GM21786 (cell line): ENCODE measurements around the gene TET1.
"Not testable (repeated sequence)": the region's sequence is repeated elsewhere in the genome, so short reads cannot be mapped to it uniquely, and the experiment has no call there.

Source experiments
- ATAC-seq: cut with Tn5 transposase; IDR thresholded peaks from one replicate; pipeline ENCODE4 v1.9.1; 2021; ENCODE audit not compliant: unreplicated experiment

TET1 gene

DNA sequence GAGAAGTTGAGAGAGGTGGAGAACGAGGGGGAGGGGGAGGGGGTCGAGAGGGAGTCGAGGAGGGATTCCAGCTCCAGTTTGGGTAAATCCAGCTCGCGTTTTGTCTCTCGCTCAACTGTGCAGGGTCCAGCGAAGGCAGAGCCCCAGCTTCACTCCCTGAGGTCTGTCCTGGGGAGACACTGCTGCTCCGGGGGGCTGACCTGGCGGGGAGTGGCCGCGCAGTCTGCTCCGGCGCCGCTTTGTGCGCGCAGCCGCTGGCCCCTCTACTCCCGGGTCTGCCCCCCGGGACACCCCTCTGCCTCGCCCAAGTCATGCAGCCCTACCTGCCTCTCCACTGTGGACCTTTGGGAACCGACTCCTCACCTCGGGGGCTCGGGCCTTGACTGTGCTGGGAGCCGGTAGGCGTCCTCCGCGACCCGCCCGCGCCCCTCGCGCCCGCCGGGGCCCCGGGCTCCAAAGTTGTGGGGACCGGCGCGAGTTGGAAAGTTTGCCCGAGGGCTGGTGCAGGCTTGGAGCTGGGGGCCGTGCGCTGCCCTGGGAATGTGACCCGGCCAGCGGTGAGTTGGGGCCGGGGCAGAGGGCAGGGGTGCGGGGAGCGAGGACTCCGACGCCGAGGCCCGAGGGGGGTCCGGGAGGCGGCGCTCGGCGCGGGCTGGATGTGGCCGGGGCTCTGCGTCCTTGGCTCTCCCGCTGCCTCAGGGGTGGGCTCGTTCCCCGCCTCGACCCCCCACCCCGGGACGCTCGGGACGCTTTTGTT is at the start of gene TET1:
Gene TET1, plus strand, starts transcription at position 152 of the 757 bp plus-strand sequence. CDS start 12,002 bp downstream, outside the sequence.
- no peak for ATAC-seq

DNA sequence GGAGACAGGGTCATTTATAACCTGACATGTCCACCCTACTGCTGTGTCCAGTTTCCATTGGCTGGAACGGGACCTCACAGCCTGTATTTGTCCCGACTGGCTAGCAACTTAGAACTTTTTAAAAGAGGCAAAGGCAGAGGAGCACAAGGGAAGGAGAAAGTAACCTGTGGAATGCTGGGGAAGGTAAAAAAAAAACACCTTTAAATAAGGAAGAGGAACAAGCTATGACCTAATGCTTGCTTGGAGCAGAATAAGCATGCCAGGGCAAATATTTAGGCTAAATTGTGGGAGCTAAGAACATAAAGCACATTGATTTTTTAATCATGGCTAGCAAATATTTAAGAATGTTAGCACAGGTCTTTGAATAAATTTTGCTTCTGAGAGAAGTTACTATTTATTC is 43.9 kb upstream of the TET1 start:
- ATAC-seq = not testable (repeated sequence)

GRCh38 chr10:68516766-68517165 is 43.4 kb upstream of the TET1 start:
- ATAC-seq = no peak

DNA sequence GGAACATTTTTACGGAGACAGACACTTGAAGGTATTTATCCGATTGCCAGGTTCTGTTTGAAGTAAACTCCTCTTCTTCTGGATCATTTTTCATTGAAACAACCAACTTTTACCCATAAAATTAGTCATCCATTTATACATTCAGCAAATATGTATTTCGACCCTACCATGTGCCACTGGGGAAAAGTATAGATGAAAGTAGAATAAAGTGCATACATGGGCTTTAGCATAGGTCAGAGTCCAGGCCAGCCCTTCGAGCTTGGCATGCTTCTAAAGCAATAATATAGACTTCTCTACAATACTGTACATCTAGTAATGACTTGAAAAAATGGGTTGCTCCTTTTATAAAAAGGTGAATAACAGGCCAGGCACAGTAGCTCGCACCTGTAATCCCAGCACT is 42.9 kb upstream of the TET1 start:
- ATAC-seq = no peak

DNA sequence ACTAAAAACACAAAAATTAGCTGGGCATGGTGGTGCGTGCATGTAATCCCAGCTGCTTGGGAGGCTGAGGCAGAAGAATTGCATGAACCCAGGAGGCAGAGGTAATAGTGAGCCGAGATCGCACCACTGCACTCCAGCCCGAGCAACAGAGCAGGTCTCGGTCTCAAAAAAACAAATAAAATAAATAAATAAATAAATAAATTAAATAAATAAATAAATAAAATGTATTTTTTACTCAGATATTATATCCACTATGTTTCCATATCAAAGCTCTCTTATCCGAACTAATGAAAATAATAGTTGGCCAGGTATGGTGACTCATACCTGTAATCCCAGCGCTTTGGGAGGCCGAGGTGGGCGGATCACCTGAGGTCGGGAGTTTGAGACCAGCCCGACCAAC is 41.5 kb upstream of the TET1 start:
- ATAC-seq = not testable (repeated sequence)

GRCh38 chr10:68525490-68526038 is 34.6 kb upstream of the TET1 start:
- not testable (repeated sequence) for ATAC-seq

DNA sequence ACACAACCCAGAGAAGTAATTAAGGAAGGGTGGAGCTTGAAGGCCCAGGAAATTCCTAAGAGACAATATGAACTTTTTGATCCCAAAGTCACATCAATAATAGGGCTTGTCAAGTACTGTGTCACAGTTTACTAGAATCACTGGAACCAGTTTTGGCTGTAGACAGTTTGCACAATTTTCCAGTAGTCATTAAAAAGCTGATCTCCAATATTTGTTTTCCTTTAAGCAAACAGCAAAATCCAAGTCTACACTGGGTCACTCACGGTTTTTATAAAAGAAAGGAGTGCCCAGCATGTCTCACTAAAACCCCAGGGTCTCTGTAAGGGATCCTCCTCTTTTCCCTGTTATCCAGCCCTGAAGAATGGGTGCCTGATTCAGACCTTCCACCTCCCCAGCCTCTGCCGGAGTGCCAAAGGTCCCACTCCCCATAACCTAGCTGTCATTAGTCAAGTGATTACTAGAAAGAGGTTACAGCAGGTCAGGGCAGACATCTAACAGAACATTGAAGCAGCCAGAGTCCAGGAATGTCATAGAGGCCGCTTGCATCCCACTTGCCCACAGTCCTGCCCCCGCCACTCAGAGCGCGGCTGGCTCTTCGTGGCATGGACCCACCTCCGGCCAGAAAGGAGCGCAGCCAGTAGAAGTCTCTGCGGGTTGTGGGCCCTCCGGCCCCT is 33.4 kb upstream of the TET1 start:
- ATAC-seq = no peak

DNA sequence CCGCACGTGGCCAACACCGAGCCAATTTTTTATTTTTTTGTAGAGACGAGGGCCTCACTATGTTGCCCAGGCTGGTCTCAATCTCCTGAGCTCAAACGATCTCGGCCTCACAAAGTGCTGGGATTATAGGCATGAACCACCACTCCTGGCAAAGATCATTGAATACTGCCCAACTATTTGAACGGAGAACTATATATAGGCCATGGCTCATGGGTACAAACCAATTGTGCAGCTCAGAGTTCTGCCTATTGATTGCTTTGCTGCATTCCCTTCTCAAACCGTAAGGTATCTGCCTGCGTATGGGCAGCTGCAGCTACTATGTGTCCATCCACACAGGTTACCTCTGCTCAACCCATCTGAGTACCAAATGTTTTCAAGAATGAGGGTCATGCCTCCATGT is 23.2 kb upstream of the TET1 start:
- ATAC-seq = no peak

- no peak for ATAC-seq
Observed at GRCh38 chr10:68537796-68538195, 22.3 kb upstream of the TET1 start.

- no peak for ATAC-seq
Observed at GRCh38 chr10:68543004-68543918, 16.9 kb upstream of the TET1 start.

DNA sequence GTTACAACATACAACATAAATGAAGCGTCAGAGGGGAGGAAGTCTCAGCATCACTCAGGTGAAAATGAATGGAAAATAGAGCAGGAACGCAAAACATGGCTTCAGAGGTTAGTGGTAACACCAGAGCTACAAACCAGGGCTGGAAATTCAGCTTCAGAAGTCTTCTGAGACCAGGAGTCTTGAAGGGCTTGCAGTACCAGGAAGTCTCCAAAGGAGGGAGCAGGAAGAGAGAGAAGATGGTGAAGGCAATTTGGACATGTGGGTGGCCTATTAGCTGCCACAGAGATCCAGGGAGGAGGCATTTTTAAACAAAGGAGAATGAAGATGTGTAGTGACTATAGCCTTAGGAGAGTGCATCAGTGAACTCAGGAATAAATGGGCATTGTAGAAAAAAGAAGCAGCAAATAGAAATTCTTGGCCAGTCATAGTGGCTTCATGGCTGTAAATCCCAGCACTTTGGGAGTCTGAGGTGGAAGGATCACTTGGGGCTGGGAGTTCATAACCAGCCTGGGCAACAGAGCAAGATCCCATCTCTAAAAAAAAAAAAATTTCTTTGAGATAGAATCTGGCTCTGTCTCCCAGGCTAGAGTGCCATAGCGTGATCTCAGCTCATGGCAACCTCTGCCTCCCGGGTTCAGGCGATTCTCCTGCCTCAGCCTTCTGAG is 9.3 kb upstream of the TET1 start:
- ATAC-seq = no peak

DNA sequence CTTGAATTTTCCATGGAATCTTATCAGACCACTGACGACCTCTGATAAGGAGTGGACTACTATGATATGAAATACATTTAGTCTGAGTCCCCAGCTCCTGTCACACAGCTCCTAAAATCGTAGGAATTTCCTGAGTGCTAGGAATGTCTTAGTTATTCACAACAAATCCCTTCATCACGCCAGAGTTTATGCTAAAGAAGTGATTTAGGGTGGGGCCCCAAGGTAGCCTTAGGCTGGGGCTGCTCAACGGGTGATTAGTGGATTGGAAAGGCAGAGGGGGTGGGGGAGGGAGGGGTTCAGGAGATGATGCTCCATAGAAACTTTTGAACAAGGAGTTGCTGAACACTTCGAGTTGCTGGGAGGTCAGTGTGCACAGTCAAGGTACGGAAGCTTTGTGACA is 7.0 kb upstream of the TET1 start:
- ATAC-seq = no peak

DNA sequence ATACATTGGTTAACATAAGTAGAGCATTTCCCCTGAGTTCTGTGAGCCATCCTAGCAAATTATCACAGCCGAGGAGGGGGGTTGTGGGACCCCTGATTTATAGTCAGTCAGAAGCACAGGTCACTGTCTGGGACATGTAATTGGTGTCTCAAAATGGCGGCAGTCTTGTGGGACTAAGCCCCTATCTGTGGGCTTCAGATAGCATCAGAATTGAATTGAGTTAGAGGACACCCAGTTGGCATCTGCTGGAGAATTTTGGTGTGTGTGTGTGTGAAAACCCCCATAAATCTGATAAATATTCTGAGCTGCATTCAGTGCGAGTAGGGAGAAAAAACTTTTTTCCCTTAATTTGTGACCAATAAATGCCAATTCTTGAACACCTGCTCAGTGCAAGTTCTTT is 6.5 kb upstream of the TET1 start:
- no peak for ATAC-seq

GRCh38 chr10:68558478-68558877 is 1.7 kb upstream of the TET1 start:
- ATAC-seq = no peak

DNA sequence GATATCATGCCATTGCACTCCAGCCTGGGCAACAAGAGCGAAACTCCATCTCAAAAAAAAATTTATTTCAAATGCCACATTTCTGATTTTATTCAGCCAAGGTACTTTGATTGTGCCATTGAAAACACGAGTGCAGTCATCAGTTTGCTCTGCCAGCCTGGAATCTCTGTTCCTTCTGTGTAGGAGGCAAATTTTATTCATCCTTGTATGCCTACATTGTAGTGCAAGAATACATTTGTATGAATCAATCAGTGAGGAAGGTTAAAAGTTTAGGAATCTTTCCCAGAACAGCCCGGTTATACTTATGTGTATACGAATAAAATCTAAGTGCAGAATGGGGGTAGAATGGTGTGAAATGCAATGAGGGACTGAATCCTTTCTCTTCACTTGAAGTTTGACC is 886 bp upstream of the TET1 start:
- no peak for ATAC-seq

- no peak for ATAC-seq
Observed at GRCh38 chr10:68559841-68560185, 324 bp upstream of the TET1 start.

GRCh38 chr10:68560943-68561864 is 1.1 kb downstream of the TET1 start:
- ATAC-seq = no peak

GRCh38 chr10:68561865-68562649 is 1.9 kb downstream of the TET1 start:
- no peak for ATAC-seq
